RWPE1 (cell line): ENCODE measurements around the gene NODAL.

ENCODE experiments used
- CTCF ChIA-PET: fragments of 350-600 bp; sonication (Branson Sonifier 250); formaldehyde crosslinking; extraction: SDS; loops from one replicate; lab custom pipeline; 2021; lab: Yijun Ruan, JAX
- POLR2A ChIA-PET: fragments of 400-600 bp; formaldehyde crosslinking; extraction: SDS; loops from one replicate; lab custom pipeline; 2020; ENCODE audit warnings: antibody characterized with exemption; ENCODE audit not compliant: low non-redundant PET; lab: Yijun Ruan, JAX
- DNase-seq: peaks from one replicate; pipeline ENCODE4 v3.0.0; 2012; ENCODE audit warnings: low spot score
- H3K27ac ChIP-seq: fragments of 450-650 bp; 2 replicates; pipeline ENCODE4 v1.5.1; 2017
- CTCF ChIP-seq: fragments of 450-650 bp; conservative IDR thresholded peaks from 2 replicates; pipeline ENCODE4 v1.5.1; 2017; ENCODE audit warnings: low read depth, mild to moderate bottlenecking

Gene NODAL

GRCh38 chr10:70465832-70466231 is 24.4 kb upstream of the NODAL start:
- ChIA-PET POLR2A (no interaction called here), CTCF (interaction anchor here (1.1 kb wide), 1 partner anchor 13 kb away, joined by 5 read pairs; no protein-coding TSS in a partner anchor)
- H3K27ac ChIP-seq: no peak overlapping the region
- DNase-seq: no peak
- TF ChIP-seq CTCF: no peak

GRCh38 chr10:70465278-70465677 is 23.8 kb upstream of the NODAL start:
- no peak for DNase-seq
- CTCF ChIA-PET: interaction anchor here (1.1 kb wide), 1 partner anchor 14 kb away, joined by 5 read pairs; no protein-coding TSS in a partner anchor
- no peak for TF ChIP-seq CTCF
- POLR2A ChIA-PET: no interaction called here
- no peak overlapping the region for H3K27ac ChIP-seq

GRCh38 chr10:70462349-70462984 is 21.0 kb upstream of the NODAL start:
- ChIA-PET CTCF (interaction anchor here (1.1 to 3.0 kb wide), 8 partner anchors 14 to 77 kb away, joined by 3 to 67 read pairs (median 4); no protein-coding TSS in a partner anchor), POLR2A (no interaction called here)
- DNase-seq: no peak
- peak overlapping the region; percentile 68 for H3K27ac ChIP-seq
- TF ChIP-seq CTCF: no peak

GRCh38 chr10:70461397-70462348 is 20.2 kb upstream of the NODAL start:
- TF ChIP-seq CTCF: peak; percentile 84
- POLR2A ChIA-PET: no interaction called here
- H3K27ac ChIP-seq: peak overlapping the region; percentile 68
- CTCF ChIA-PET: interaction anchor here (0.5 to 3.0 kb wide), 35 partner anchors 9 to 817 kb away, joined by 3 to 67 read pairs (median 4); no protein-coding TSS in a partner anchor
- DNase-seq: peak; percentile 85

- no peak overlapping the region for H3K27ac ChIP-seq
- ChIA-PET POLR2A (no interaction called here), CTCF (interaction anchor here (1.3 to 3.0 kb wide), 2 partner anchors 63 to 80 kb away, joined by 3 to 67 read pairs; no protein-coding TSS in a partner anchor)
- TF ChIP-seq CTCF: no peak
- no peak for DNase-seq
Observed at GRCh38 chr10:70459774-70460490, 18.5 kb upstream of the NODAL start.
